Erythroblast (primary cell): Measurements from ENCODE around the gene SBF2.

Experiments used
- GATA1 ChIP-seq: IDR thresholded peaks from 2 replicates; pipeline ENCODE4 v1.6.1; 2011; ENCODE audit warnings: low read depth, mild to moderate bottlenecking, control low read depth, low read length, moderate library complexity
- POLR2A ChIP-seq: IDR thresholded peaks from 2 replicates; pipeline ENCODE4 v1.6.1; 2011; ENCODE audit warnings: mild to moderate bottlenecking, low read length

DNA sequence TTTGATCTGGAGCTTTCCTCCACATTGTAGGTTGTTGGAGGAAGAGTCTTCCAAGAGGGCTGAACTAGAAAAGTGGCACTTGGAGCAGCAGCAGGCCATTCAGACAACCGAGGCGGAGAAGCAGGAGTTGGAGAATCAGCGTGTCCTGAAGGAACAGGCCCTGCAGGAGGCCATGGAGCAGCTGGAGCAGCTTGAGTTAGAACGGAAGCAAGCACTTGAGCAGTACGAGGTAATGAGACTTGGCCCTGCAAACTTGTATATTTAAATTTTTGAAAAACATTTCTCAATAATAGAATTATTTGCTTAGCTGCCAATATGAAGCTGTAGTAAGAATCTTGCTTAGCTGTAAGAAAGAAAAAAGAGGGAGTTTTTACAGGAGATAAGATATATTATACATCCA is 546.2 kb downstream of the SBF2 start:
- no peak for TF ChIP-seq POLR2A
- no peak for TF ChIP-seq GATA1
